Embryonic facial prominence (tissue), 1 donor: ENCODE data around the gene ZBTB3.
"Not testable (repeated sequence)": the region's sequence is repeated elsewhere in the genome, so short reads cannot be mapped to it uniquely, and the experiment has no call there.

ENCODE experiments used
- DNase-seq: peaks from one replicate; pipeline ENCODE4 v3.0.0-alpha.2; 2016; ENCODE audit errors: extremely low spot score

Gene ZBTB3

GRCh38 chr11:62716206-62716605, 37.8 kb downstream of the ZBTB3 start:
- DNase-seq: no peak

DNA sequence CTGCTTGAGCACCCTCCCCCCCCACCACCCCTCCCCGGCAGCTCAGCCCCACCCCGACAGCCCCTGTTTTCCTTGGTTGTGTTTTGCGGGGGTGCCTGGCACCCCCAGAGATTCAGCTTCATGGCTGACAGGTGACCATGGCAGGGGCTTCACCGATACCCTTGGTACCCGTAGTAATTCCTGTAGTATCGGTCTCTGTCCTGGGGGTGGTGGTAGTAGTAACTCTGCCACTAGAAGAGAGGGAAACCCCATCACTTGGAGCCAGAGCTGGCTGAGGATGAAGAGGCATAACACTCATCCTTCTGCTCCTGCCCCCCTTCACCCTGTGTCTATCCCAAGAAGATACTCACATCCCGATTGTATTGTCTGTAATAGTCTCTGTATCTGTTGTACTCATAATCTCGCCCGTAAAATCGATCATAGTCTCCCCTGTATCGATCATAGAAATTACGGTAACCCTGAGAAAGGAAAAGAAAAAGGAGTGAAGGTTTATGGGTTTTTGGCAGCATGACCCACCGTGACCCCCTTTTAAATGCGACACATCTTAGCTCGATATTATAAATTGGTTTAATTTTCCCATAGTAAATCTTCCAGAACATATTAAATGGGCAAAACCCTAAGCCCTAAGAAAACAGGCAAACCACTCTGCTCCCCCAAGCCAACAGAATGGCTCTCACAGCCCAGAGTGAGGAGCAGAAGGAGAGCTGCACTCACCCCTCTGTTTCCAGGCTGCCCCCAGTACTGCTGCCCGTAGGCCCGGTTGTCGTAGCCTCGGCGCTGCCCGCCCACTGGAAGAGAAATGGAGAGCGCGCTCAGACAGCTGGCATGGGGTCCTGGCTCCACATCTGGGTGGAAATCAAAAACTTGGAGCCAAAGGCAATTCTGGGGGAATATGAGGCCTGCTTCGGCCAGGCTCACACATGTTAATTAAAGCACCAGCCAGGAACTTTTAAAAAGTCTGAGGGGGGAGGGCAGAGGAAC, 38.5 kb downstream of the ZBTB3 start:
- no peak for DNase-seq

DNA sequence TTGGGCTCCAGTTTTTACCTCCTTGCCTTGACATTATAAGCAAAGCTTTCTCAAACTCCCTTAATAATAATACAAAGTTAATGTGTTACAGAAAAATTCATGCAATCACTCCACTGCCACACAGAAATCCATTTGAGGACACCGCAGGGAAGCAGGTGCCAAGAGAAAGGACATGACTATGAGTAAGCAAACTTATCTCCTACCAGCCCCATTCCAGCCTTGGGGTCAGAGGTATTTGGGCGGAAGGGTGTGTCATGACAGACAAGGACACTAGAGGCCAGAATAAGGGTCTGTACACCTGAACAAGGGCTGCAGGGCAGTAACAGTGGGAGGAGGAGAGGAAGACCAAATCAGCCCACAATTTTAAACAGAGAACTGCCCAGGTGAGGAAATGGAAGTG, 40.6 kb downstream of the ZBTB3 start:
- DNase-seq: no peak

- no peak for DNase-seq
Observed at GRCh38 chr11:62712861-62713260, 41.1 kb downstream of the ZBTB3 start.

DNA sequence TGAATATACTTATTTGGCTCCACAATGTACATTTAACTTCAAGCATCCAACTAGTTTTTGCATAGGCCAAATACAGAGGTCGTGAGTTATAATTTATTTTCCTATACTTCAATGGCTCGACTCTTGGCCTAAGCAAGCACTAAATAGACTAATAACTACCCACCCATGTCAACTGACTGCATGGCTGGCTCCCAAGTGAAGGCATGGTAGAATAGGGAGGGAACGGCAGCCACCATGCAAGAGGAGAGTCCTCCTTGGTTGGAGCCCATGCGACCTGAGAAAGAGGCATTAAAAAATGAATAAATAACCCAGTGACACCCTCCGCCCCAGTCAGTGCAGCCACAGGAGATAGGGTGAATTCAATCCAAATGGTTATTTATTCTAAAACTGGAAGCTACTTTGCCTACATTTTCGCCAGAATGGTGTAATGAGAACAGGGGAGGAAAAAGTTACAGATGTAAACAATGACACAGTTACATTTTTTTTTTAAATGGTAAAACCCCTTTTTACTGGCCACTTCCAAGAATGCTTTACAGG, 41.6 kb downstream of the ZBTB3 start:
- DNase-seq: no peak

- DNase-seq: no peak
Observed at GRCh38 chr11:62710001-62710345, 44.0 kb downstream of the ZBTB3 start.

- peak; percentile 98 for DNase-seq
Observed at GRCh38 chr11:62709247-62710000, 44.5 kb downstream of the ZBTB3 start.

DNA sequence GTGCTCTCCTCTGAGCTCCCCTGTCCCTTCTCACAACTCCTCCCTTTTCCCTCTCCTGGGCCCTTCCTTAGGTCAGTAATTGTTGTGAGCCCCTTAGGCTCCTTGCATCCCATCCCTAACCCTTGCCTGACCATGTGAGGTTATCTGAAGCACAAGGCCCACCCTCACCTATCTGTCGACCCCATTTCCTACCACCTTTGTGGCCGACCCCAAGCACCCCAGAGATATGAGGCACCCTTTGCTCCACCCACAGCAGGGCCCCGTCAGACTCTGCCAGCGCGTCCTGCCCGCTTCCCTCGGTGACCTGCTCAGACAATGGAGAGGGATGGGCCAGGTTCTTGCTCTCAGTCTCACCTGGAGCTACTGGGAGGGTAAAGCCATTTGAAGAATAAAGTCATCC, 45.2 kb downstream of the ZBTB3 start:
- no peak for DNase-seq

- no peak for DNase-seq
Observed at GRCh38 chr11:62708392-62708791, 45.6 kb downstream of the ZBTB3 start.

GRCh38 chr11:62707277-62707861, 46.6 kb downstream of the ZBTB3 start, which contains the start of the genes BSCL2 and GNG3:
TSS of gene BSCL2 (minus strand) at chr11:62707424. CDS start at chr11:62707195, 229 bp downstream.
TSS of gene GNG3 (plus strand) at chr11:62707676. CDS start at chr11:62708296, 620 bp downstream.
- DNase-seq: peak; percentile 8

GRCh38 chr11:62706850-62707247, 47.1 kb downstream of the ZBTB3 start:
- no peak for DNase-seq

DNA sequence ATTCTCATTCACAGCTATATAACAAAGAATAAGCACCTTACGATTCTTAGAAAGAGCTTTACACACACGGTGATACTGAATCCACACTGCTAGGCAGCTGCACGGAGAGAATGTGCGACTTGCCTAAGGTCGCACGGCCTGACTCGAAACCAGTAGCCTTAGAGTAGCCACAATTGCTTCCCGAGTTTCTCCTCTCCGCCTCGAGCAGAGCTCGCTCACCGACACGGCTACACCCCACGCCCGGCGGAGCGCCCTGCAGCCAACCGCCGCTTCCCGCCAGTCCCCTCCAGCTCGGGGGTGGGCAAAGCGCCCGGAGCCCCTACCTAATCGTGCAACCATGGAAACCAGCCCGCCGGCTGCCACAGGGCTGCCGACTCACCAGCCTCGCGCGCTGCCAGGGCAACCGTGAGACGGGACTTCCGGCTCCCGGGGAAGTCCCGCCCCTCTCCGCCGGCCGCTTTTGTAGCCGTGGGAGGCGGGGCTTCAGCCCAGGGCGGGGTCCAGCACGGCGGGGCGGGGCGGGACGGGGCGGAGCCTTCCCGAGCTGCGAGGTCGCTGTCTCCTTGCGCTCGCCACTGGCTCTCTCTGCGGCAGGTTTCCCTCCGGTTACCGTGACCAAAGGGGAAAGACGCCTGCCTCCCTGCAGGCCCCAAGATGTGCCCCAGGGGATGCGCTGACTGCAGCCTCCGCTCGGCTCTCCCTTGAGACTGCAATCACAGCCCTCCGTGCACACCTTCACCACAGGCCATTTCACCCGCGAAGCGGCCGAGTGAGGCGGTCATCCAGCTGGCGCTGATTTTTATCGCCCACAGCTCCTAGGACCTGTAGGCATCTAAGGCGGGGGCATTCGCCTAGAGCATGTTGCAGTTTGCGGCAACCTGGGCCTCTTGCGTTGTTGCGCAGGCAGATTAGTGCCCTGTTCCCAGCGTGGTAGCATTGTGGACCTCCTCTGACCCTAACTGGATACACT, 47.8 kb downstream of the ZBTB3 start:
- peak; percentile 84 for DNase-seq

GRCh38 chr11:62705413-62705812, 48.5 kb downstream of the ZBTB3 start:
- DNase-seq: no peak

- not testable (repeated sequence) for DNase-seq
Observed at GRCh38 chr11:62703921-62704320, 50.0 kb downstream of the ZBTB3 start.

DNA sequence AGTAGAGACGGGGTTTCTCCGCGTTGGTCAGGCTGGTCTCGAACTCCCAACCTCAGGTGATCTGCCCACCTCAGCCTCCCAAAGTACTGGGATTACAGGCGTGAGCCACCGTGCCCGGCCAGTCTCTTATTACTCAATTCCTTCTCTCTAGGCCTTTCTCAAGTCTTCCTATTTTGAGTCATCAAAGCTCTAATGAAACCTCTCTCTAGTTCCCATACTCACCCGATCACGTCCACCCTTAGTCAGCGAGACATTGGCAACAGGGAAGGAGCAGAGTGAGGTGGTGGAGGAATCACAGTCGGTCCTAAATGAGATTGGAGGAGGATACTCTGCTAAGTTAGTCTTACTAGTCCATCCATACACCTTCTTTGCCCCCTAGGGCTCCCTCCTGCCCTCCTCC, 51.7 kb downstream of the ZBTB3 start:
- no peak for DNase-seq
